Smooth muscle cell (in vitro differentiated cells): ENCODE measurements around the gene UBAP2. TPM values are rescaled to one million over a fixed set of nuclear protein-coding genes. Genes with fewer than 3 reads are reported as not detected.

Experiments
- DNase-seq: peaks from one replicate; lab custom pipeline; 2025; ENCODE audit not compliant: unreplicated experiment; lab: John Stamatoyannopoulos, UW
- H2AFZ ChIP-seq: fragments of 200-600 bp; sonication (generic); 2 replicates; pipeline ENCODE4 v1.6.0; 2016; ENCODE audit warnings: antibody characterized with exemption, low read depth, mild to moderate bottlenecking
- H3F3A ChIP-seq: fragments of 200-600 bp; sonication (generic); 2 replicates; pipeline ENCODE4 v1.6.0; 2017; ENCODE audit warnings: antibody characterized with exemption, low read depth
- H3K27ac ChIP-seq: fragments of 200-600 bp; sonication (generic); 2 replicates; pipeline ENCODE4 v1.5.1; 2016; ENCODE audit warnings: low read depth, mild to moderate bottlenecking
- H3K27me3 ChIP-seq: fragments of 200-600 bp; sonication (generic); 2 replicates; pipeline ENCODE4 v1.6.1; 2016; ENCODE audit warnings: low read depth, mild to moderate bottlenecking
- H3K36me3 ChIP-seq: fragments of 200-600 bp; sonication (generic); 2 replicates; pipeline ENCODE4 v1.5.1; 2016; ENCODE audit warnings: low read depth
- H3K4me1 ChIP-seq: fragments of 200-600 bp; sonication (generic); 2 replicates; pipeline ENCODE4 v1.5.1; 2016; ENCODE audit warnings: low read depth
- H3K4me2 ChIP-seq: fragments of 200-600 bp; sonication (generic); 2 replicates; pipeline ENCODE4 v1.6.0; 2016; ENCODE audit warnings: mild to moderate bottlenecking
- H3K4me3 ChIP-seq: fragments of 200-600 bp; sonication (generic); 2 replicates; pipeline ENCODE4 v1.5.1; 2016; ENCODE audit warnings: mild to moderate bottlenecking
- H3K79me2 ChIP-seq: fragments of 200-600 bp; sonication (generic); 2 replicates; pipeline ENCODE4 v1.6.0; 2016; ENCODE audit warnings: low read depth, mild to moderate bottlenecking
- H3K9ac ChIP-seq: fragments of 200-600 bp; sonication (generic); 2 replicates; pipeline ENCODE4 v1.6.0; 2016; ENCODE audit warnings: low read depth
- H3K9me3 ChIP-seq: fragments of 200-600 bp; sonication (generic); replicated peaks from 2 replicates; pipeline ENCODE4 v1.5.1; 2016; ENCODE audit warnings: low read depth
- H4K20me1 ChIP-seq: fragments of 200-600 bp; sonication (generic); 2 replicates; pipeline ENCODE4 v1.6.0; 2016; ENCODE audit warnings: low read depth
- CTCF ChIP-seq: fragments of 200-600 bp; sonication (generic); IDR thresholded peaks from 2 replicates; pipeline ENCODE4 v1.5.1; 2017; ENCODE audit warnings: borderline replicate concordance, mild to moderate bottlenecking, antibody characterized with exemption; ENCODE audit not compliant: insufficient read depth, poor library complexity, severe bottlenecking
- WGBS: methylation state at CpG from one replicate; pipeline ENCODE4 v1.1.7; 2016; ENCODE audit warnings: low lambda C conversion rate; 5-methylcytosine and 5-hydroxymethylcytosine counted together
- polyA plus RNA-seq: library from polyadenylated mRNA; unstranded; fragments of >200 nt; fragmentation: Nextera tagmentation; extraction: Ambion mirVana; gene quantifications from 2 replicates; pipeline ENCODE4 v1.2.1, GENCODE V29; 2016
- total RNA-seq: library from RNA; depleted of rRNA; stranded (reverse); fragments of >200 nt; gene quantifications from 2 replicates; pipeline ENCODE4 v1.2.3, GENCODE V29; 2014

UBAP2 gene
- total and polyA plus RNA-seq, 2 experiments from 2014 or later = 19.5 to 20.4 TPM

GRCh38 chr9:33934188-33934878 lies 114.4 kb downstream of the UBAP2 start:
- Histone ChIP-seq H3K4me3 (no peak overlapping the region), H3K4me2 (no peak overlapping the region), H3K36me3 (peaks cover 13% of the 10 kb centered on the region), H3F3A (no peaks in the 10 kb centered on the region), H3K27me3 (no peaks in the 10 kb centered on the region), H3K9me3 (no peaks in the 10 kb centered on the region), H3K27ac (no peak overlapping the region), H3K9ac (no peak overlapping the region), H3K4me1 (no peaks in the 10 kb centered on the region), H2AFZ (no peak overlapping the region), H3K79me2 (peaks cover 15% of the 10 kb centered on the region), H4K20me1 (peaks cover 13% of the 10 kb centered on the region)
- DNase-seq = no peak
- 95% methylated on average over 5 of the region's 5 CpGs for WGBS
- no peak for TF ChIP-seq CTCF

GRCh38 chr9:33932078-33932807 lies 116.4 kb downstream of the UBAP2 start:
- TF ChIP-seq CTCF = no peak
- Histone ChIP-seq H2AFZ (no peak overlapping the region), H3K4me3 (no peak overlapping the region), H3K4me2 (no peak overlapping the region), H3K9me3 (no peaks in the 10 kb centered on the region), H3K4me1 (no peaks in the 10 kb centered on the region), H3K36me3 (peaks cover 13% of the 10 kb centered on the region), H3F3A (no peaks in the 10 kb centered on the region), H3K27ac (no peak overlapping the region), H4K20me1 (peaks cover 19% of the 10 kb centered on the region), H3K79me2 (peaks cover 18% of the 10 kb centered on the region), H3K27me3 (no peaks in the 10 kb centered on the region), H3K9ac (no peak overlapping the region)
- no peak for DNase-seq
- 91% methylated on average over 20 of the region's 20 CpGs for WGBS

GRCh38 chr9:33931326-33931725 lies 117.4 kb downstream of the UBAP2 start:
- H3K4me1 ChIP-seq = no peaks in the 10 kb centered on the region
- H3K27me3 ChIP-seq = no peaks in the 10 kb centered on the region
- H3K4me3 ChIP-seq = no peak overlapping the region
- H4K20me1 ChIP-seq = peaks cover 17% of the 10 kb centered on the region
- no peaks in the 10 kb centered on the region for H3K9me3 ChIP-seq
- H2AFZ ChIP-seq = no peak overlapping the region
- H3K4me2 ChIP-seq = no peak overlapping the region
- H3K36me3 ChIP-seq = peaks cover 13% of the 10 kb centered on the region
- no peak overlapping the region for H3K27ac ChIP-seq
- no peak for DNase-seq
- H3F3A ChIP-seq = no peaks in the 10 kb centered on the region
- no peak overlapping the region for H3K9ac ChIP-seq
- H3K79me2 ChIP-seq = peaks cover 12% of the 10 kb centered on the region
- TF ChIP-seq CTCF = no peak
- 94% methylated on average over 3 of the region's 3 CpGs for WGBS

- peaks cover 10% of the 10 kb centered on the region for H3K79me2 ChIP-seq
- no peak for TF ChIP-seq CTCF
- DNase-seq = no peak
- no peaks in the 10 kb centered on the region for H3K4me1 ChIP-seq
- H3K9me3 ChIP-seq = no peaks in the 10 kb centered on the region
- no peak overlapping the region for H3K4me3 ChIP-seq
- H3F3A ChIP-seq = no peaks in the 10 kb centered on the region
- no peak overlapping the region for H3K27ac ChIP-seq
- H3K27me3 ChIP-seq = no peaks in the 10 kb centered on the region
- H3K9ac ChIP-seq = no peak overlapping the region
- H3K4me2 ChIP-seq = no peak overlapping the region
- peaks cover 13% of the 10 kb centered on the region for H4K20me1 ChIP-seq
- WGBS = 98% methylated on average over 15 of the region's 15 CpGs
- H2AFZ ChIP-seq = no peak overlapping the region
- H3K36me3 ChIP-seq = peaks cover 7% of the 10 kb centered on the region
Measured at GRCh38 chr9:33927694-33928093, 121.0 kb downstream of the UBAP2 start.
